HPDE6-E6E7 (cell line): ENCODE data around the gene MAL.
A peak's percentile ranks its signal among the peaks of the same experiment; 100 is the strongest.

ENCODE experiments used
- DNase-seq: peaks from one replicate; pipeline ENCODE4 v3.0.0; 2011; ENCODE audit warnings: missing footprints; ENCODE audit errors: extremely low spot score

MAL gene

DNA sequence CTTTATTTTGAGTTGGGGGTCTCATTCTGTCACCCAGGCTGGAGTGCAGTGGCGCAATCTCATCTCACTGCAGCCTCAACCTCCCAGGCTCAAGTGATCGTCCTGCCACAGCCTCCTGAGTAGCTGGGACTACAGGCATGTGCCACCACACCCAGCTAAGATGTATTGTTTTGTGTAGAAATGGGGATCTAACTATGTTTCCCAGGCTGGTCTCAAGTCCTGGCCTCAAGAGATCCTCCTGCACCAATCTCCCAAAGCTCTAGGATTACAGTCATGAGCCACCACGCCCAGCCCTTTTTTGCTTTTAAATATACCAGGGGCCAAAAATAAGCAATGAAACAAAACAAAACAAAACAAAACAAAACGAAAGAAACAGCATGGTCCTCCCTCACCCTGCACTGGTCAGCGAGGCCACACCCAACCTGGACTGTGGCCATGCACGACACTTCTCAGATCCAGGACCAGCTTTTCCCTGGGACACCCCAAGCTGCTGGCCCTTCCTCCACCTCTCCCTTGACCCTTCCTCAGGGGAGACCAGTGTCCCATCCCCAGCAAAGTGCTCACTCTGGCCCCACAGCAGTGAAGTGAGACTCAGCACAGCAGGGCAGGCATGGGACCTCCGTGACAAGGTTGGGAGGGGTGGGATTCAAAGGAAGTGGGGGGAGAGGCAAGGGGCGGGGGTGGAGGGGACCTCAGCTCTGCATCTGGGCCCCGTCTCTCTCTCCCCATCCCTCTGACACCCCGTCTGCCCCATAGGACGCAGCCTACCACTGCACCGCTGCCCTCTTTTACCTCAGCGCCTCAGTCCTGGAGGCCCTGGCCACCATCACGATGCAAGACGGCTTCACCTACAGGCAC lies 23.5 kb downstream of the MAL start:
- DNase-seq: no peak

GRCh38 chr2:95049683-95049955 lies 24.1 kb downstream of the MAL start:
- DNase-seq: no peak

DNA sequence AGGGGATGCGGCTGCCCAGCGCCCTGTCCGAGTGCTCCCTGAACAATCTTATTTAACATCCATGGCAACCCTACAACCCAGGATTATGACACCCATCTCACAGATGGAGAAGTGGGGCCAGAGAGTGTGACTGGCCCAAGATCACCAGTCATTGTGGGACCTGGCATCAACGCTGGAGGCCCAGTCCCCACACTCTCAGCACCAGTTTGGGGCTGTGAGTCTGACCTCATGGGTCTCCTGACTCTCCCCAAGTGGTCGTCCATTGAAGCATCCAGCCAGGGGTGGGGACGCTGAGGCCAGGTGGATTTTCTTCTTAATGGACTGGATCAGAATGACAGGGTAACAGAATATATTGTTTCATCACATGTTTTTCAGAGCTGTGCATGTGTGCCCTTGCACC lies 24.5 kb downstream of the MAL start:
- no peak for DNase-seq

DNA sequence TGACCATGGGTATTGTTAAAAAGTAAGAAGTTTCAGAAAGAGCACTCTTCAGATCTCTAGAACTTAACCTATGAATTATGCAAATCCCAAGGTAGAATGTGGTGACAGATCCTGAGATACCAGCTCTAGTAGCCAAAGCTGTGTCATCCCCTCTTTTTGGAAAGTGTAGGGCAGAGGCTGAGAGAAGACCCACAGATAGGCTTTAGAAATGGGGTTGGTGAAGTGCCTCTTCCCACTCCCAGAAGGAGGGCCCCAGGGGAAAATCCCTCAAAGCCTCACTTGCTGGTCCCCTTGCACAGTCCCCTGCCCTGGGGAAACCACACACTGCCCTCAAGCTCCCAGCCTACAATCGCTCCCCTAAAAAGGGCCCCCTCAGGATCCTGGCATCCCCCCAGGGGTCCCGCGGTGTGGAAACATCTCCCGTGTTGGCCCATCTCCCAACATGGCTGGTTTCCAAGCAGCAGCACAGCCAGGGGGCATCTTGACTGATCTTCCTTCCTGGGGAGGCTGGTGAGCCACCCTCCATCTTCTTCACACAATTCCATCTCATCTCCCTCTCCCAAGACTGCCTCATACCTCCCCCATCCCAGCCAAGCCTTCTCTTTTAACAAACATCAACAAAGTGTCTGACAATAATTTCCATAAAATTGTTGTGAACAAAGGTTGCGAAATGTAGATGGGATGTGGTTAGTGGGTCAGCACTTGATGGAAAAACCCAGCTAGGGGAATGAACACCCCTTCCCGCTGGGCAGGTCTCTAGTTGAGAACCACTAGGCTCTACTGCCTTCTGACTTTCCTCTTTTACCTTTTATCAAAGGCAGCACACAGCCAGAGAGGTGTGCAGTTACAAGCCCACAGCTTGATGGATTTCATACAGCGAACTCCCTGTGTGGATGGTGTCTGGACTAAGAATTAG lies 25.1 kb downstream of the MAL start:
- DNase-seq: no peak

- no peak for DNase-seq
Observed at GRCh38 chr2:95051626-95052025, 26.1 kb downstream of the MAL start.

DNA sequence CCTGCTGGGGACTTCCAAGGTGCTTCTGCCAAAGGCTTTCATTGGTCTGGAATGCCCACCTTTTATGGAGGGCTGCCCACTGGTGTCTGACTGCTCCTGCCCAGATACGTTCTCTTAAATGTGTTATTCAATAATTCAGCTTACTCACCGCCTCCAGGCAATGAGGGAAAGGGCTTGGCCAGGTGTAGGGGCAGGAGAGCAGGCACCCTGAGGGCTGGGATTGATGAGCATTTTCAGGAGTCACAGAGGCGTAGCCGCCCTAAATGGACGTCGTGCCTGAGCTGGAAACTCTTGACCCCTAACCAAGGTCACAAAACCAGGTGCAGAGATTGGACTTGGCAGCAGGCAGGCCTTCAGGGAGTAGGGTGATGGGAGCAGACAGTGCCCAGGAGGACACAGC lies 26.8 kb downstream of the MAL start:
- peak; percentile 63 for DNase-seq

DNA sequence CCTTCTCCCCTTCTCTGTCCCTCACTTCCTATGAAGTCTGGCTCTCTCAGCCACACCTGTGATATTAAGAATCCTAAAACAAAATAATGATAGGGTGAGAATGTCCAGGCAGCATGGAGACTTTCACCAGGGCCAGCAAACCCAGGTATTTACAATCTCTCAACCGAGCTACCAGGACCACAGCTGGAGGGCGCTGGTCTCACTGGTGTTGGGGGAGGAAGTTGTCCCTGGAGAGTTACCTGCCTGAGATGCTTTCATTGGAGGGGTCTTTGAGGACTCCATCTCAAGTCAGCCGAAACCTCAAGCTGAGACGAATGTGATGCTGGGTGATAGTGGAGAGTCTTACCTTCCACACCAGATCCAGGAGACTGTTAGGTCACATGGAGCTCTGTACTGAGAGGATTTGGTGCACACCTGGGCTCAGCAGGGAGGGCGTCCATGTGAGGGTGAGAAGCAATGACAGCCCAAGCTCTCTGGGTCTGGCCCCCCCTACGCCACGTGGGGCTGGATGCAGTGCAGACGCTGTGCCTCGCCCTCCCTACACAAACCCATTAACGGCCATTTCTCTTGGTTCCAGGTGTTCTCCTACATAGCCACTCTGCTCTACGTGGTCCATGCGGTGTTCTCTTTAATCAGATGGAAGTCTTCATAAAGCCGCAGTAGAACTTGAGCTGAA lies 27.4 kb downstream of the MAL start:
- no peak for DNase-seq

- no peak for DNase-seq
Observed at GRCh38 chr2:95053543-95053942, 28.0 kb downstream of the MAL start.

DNA sequence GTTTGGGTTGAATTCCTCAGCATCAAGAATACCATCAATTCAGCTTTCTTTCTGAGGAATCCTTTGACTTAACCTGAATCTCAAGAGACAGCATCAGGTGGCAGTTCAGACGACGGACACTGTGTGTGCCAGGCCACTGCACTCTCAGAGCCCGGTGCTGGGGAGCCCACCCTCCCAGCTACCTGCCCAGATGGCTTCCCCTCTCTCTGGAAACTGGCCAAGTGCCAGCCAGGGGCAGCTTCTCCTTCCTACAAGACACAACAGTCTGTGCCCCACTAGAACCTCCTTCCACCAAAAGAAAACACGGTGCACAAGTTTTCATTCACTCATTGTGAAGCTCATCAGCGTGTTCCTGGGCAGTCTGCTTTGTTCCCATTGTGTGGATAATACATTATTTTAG lies 28.5 kb downstream of the MAL start:
- no peak for DNase-seq

DNA sequence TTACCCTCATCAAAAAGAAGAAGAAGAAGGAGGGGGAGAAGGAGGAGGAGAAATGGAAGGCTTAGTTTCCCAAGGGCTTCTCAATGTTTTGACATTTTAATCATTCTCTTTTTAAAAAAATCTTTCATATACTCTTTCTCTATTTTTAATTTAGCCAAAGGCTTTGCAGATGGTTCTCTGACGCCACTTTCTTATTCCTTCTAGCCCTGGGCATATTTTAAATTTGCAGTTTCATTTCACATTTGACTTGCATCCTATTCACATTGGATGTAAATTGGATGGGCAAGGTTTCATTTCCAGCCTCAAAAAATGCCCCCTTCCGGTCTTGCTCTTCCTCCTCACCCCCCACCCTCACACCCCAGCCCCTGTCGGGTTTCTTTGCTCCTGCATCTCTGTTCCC lies 29.8 kb downstream of the MAL start:
- DNase-seq: no peak

- DNase-seq: no peak
Observed at GRCh38 chr2:95056044-95056443, 30.5 kb downstream of the MAL start.

DNA sequence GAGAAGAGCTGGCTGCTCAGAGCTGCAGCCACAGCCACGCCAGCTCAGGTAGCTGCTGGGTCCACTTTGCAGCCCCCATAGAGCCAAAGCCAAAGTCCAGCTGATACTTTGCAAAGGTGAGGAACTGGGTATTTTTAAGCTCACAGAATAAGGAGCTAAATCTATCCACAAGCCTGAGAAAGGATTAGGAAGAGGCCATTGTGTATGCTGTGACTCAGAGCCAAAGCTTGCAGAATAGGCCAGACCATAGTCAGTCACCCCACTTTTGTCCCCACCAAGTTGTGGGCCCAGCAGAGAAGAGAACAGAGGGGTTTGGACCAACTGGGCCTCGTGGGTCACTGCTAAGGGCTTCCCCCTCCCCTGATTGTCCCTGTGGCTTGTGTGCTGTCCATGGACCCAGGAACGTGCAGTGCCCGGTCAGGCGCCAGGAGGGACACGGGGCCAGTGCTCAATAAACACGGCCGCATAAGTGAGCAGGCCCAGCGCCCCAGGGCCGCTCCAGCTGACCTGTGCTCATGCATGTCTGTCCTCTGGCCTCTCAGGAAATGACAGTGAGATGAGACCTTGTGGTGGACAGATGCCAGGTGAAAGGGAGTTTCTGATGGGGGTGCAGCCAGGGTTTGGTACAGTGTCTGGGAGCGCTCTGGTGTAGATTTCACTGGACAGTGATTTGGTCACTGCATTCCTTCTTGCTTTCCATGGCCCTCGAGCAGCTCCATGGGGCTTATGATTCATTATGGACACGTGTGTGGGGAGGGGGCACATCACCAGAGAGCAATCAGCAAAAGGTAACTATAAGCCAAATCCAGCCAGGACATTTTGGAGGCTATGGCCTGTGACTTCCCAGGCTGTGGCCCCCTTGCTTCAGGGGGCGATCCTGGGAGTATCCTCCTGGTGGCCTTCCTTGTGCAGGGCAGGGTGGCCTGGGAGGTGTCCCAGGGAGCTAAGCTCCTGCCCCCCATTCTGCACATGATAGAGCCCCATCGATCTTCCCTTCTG lies 31.3 kb downstream of the MAL start:
- no peak for DNase-seq

GRCh38 chr2:95057535-95058370 lies 32.2 kb downstream of the MAL start:
- no peak for DNase-seq

DNA sequence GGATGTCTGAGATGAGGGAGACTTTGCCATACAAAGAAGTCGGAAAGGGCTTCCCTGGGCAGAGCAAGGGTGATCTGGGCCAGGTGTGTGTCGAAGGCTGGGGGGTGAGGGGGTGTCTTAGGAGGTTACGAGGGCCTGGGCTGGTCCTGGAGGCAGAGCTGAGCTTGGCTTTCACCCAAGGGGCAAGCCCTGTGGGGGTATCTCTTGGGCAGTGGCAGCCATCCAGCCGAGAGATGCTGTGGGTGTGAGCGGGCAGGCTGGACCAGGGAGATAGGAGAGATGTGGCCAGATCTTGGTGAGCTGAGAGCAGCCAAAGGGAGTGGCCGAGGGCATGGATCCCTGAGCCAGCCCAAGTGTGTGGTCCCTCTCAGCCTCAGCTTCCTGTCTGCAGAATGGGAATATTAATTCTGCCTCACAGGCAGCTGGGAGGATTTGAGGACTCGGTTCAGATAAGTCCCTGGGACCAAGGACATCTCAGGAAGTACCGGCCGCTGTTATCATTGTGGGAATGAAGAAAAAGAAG lies 33.0 kb downstream of the MAL start:
- no peak for DNase-seq

DNA sequence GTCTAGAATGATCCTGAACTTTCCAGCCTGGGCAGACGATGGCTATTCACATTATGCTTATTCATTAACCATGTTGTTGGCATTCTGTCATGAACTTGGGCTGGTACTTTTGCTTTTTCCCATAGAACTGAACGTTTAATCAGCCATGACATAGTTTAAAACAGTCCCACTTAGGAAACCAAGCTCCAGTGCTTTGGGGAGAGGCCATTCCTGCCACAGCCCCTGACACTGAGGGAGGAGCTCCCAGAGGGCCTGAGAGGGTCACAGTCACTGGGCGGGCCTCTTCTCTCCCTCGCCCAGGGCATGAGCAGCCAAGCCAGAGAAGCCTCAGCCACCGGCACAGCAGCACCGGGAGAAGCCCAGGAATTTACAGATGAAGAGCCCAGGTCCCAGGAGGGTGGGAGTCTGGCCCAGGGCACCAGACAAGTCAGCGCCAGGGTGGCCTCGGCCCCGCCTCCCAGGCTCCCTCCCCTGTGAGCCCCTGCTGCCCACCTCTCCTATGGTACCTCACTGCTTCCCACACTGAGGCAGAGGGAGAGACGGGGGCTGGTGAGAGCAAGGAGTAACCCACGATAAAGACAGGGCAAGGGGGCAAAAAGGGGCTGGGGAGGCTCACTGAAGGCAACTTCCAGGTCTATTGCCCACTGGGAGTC lies 33.6 kb downstream of the MAL start:
- no peak for DNase-seq

- DNase-seq: no peak
Observed at GRCh38 chr2:95059656-95060370, 34.3 kb downstream of the MAL start.

DNA sequence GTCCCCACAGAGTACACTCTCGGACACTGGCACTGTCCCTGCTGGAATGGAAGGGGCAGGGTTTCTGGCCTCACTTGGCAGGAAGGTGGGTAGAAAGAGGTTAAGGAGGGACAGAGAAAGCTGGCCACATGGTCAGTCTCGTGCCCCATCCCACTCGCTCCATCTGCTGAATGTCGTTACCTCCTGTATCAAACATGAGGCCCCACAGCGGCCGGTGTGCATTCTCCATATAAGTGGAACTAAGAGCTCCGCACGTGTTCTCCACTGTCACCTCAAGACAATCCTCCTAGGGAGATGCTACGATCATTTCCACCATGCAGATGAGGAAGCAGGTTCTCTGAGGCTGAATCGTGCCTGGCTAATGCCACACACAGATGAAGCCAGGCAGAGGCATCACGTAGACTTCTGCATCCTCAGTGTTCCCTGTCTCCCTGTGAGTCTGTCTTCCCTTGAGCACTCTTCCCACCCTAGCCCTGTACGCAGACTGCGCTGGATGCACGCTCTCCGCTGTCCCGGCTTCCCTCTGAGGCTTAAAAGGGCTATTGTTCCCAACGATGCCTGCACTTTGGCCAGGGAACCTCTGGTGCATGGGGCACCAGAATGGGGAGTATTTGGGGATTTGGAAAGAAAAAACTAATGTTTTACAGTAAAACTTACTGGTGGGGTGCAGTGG lies 35.1 kb downstream of the MAL start:
- DNase-seq: no peak

GRCh38 chr2:95061119-95061512 lies 35.6 kb downstream of the MAL start:
- DNase-seq: no peak
